ENCODE data around the gene ENHO.
A peak's percentile ranks its signal among the peaks of the same experiment; 100 is the strongest.
"Not testable (repeated sequence)": the region's sequence is repeated elsewhere in the genome, so short reads cannot be mapped to it uniquely, and the experiment has no call there.

The ENHO gene

DNA sequence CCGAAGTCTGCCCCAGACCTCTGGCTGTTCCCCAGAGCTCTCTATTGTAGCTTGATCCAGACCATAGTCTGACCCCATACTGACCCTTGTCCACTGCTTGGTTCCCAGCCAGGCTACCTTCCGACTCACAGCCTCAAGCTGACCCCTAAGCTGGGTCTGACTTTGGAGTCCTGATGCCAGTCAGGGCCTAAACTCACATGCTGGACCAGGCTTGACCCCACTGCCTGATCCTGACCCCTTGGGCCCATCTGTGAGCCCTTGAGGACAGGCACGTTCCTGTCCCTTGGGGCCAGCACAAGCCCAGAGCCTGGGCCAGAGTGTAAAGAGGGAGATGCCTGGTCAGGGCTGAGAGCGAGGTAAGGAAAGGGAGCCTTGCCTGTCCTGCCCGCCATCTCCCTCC lies 32.7 kb upstream of the ENHO start:
- no peak for DNase-seq (ENCODE audit: low spot score)

DNA sequence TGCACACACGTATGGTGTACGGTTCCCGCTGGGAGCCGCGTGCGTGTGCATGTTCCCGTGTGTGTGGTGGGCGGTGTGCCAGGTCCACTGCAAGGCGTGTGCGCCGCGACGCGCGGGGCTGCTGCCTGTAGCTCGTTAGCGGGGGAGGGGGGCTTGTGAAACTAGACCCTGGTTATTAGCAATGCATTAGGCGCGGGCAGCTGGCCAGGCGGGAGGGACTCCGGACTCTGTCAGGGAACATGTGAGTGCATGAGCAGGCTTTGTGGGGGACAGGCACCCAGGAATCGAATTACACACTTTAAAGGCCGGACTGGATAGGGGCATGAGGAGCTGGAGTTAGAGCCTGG lies 32.2 kb upstream of the ENHO start:
- no peak for DNase-seq (ENCODE audit: low spot score)

DNA sequence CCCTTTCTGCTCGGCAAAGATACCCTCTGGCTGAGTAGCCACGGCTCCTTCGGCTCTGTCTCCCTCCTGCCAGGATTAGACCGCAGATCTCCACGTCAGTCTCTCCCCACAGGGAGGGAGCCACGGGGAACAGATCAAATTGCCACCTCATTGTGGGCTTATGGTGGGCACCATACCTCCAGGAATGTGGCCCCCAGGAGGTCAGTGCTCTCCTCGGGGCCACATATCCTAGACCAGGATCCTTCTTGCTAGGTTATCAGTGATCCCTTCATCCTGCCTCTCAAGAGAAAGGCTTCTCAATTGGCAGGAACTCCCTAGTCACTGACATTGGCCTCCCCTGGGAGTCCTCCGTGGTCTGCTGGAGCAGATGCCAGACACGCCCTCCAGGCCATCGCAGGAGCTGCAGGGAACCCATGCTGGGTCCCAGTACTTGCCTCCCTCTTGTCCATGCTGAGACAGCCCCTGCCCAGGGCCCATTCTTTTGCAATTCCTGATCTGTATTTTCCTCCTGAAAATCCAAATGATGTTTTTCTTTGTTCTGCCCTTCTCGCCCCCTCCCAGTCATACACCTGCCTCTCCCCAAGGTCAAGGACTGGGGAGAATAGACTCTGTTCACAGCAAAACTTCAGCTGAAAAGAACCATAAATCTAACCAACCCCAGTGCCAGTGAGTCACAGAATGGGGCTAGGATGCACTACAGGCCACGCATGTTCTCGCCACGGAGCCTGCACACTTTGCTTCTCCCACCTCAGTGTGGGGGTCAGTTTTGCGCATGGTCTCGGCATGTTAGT lies 31.6 kb upstream of the ENHO start:
- DNase-seq (ENCODE audit: low spot score) = peak; percentile 80

DNA sequence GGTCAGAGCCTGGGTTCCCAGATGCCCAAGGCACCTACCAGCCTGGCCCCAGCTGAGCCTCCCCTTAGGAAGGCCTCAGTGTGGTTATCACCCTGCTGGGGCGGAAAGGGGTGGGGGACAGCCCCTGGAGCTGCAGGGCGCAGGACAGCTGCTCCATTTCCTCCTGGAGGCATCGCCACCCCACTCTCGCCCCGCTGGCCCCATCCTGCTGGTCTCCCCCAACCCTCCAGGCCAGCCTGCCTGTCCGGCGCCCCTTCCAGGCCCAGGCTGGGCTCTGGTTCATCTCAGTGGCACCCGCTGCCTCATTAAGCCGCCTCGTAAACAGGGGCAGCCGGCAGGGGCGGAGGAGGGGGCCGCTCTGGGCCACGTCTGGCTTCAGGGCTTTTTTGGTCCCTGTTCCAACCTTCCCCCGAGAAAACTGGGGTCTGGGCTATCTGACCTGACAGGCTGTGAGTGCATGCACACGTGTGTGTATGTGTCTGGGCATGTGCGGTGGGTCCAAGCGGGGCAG lies 30.8 kb upstream of the ENHO start:
- DNase-seq (ENCODE audit: low spot score) = no peak

DNA sequence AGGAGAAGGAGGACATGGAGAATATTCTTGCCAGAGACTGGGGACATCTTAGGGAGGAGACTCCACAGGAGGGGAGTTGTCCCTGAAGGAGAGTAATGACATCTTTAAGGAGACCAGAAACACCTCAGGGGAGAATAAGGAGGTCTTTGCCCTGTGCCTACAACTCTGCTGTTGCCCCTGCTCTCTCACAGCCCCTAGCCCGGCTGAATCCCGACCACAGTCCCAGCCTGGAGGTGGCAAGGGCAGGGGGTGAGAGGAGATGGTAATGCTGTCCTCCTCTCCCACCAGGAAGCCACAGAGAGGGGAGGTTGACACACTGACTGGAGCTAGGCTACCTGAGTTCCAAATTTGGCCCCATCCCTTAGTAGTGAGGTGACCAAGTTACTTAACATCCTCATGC lies 30.2 kb upstream of the ENHO start:
- no peak for DNase-seq (ENCODE audit: low spot score)

DNA sequence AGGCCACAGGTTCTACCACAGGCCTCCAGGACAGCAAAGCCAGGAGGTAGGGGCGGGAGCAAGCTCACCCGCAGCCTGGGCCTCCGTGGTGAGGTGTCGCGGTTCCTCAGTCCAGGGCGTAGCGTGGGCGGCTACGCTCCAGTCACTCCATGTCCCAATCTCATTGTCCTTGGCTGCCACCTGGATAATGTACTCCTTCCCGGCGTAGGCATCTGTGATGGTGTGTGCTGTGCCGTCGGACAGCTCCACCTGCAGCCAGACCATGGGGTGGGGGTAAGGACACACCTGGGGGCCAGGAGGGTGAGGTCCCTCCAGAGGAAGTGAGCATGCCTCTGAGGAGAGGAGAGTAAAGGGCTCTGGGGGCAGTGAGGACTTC lies 29.8 kb upstream of the ENHO start:
- DNase-seq (ENCODE audit: low spot score) = no peak

DNA sequence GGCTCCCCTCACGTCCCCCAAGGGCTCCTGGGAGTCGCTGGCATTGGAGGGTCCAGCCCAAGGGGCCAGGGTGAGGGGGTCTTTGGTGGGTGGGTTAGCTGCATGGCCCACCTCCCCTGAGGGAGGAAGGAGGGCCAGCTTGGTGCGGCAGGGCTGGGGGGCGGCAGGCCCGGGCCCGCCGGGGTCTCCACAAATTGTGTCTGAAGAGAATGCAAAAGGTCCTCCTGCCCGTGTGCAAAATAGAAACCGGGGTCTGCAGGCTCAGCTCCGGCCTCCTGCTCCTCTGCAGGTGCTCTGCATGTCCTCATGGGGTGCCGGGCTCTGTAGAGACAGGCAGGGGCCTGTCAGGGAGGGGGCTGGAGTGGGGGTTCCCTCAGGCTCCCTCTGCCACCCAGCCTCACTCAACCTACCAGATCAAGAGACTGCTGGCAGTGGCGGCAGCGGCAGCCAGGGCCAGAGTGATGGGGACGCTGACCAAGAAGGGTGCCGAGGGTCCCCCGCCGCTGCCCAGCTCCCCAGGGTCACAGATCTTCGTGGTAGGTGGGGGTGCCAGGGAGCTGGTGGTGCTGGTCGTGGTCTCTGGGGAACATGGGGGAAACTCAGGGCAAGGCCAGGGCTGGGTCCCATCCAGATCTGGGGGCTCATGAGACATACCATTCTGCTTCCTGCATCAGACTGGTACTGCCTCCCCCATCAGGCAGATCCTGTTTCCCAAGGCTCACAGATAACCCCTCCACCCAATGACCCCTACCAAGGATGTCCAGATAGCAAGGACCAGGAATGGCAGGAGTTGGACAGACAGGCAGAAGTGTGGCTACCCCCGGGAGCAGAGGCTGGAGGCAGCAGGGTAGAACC lies 29.2 kb upstream of the ENHO start:
- DNase-seq (ENCODE audit: low spot score) = no peak

DNA sequence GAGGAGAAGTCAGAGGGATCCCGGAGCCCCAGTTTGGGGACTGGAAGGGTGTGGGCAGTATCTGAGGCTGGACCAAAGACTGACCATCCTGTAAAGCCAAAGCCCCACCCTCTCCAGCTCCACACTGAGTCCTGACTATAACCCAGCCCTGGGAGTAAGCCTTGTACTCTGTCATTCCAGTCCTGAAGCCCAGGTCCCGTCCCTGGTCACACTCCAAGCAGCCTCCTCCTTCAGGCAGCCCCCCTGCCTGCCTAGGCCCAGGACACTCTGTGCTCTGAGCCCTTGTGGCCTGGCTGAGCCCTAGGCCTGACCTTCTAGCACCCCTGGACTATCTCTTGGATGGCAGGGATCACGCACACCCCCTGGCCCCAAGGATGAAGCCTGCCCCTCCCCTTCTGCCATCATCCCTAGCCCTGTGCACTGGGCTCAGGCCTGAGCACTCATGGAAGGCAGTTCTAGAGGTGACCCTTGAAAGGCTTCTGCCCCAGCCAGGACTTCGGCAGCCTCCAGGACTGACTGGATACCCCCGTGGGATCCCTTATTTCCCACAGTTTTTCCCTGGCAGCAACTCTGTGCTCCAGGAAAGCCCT lies 28.0 kb upstream of the ENHO start:
- DNase-seq (ENCODE audit: low spot score) = no peak

DNA sequence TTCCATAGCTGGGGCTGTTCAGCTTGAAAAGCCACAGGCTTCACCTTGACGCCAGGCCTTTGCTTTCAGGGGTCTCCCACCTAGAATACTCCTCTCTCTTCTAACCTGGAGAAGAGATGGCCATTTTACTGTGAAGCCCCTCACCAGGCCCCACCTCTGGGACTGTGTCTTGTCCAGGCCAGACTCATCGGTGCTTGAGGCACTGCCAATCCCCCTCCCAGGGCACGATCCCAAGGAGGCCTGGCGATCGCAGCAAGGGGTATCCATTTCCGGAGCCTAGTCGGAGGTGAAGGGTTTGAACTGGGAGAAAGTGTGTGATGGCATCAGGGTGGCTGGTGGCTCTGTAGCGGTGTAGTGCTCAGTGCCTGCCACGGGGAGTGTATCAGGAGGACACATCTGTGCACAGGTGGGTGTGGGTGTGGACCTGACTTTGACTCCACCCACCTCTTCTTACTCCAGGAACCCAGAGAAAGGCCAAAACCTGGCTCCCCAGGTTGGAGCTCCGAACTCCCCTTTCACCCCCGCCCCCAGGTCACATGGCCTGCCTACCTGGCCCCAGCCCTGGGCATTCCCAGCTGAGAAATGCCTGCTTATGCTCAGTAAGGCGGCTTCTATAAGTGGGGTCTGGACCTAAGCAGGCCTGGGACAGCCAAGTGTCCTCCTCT lies 27.4 kb upstream of the ENHO start:
- DNase-seq (ENCODE audit: low spot score) = no peak

DNA sequence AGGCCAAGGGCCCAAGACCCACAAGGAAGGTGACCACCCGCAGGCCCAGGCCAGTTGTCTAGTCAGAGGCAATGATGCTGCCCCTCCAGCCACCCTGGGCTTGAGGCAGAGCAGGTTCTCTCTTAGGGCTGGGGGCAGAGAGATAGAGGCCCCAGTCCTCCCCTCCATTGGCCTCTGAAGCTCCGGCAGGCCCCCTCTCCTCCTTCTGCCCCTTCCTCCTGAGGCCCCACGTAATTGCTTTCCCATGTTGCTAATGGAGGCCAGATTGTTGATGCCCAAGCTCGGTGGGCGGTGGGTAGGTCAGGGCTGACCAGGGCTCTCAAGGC lies 26.6 kb upstream of the ENHO start:
- DNase-seq (ENCODE audit: low spot score) = no peak

DNA sequence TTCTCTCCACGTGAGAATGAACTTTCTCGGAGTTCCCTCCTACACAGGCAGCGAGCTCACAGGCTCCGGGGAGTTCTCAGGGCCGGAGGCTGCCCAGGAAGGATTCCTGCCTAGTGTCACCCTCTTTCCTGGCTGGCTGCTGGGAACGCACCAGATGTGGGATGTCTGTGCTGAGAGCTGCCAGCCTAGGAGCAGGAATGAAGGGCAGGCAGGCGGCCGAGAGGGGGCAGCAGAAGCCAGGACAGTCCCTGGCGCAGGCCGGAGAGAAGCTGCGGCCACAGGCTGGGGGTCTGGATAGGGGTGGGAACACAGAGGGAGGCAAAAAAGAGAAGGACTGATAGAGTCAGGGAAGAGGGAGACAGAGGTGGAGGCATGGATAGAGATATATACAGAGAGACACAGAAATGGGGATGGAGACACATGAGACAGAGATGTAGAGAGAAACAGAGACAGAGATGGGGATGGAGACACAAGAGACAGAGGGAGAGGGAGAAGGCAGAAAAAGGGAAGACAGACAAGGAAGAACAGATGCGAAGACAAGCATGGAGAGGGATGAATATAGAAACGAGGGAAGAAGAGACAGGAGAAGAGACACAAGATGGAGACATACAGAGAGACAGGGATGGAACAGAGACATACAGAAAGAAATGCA lies 25.3 kb upstream of the ENHO start:
- DNase-seq (ENCODE audit: low spot score) = peak; percentile 88

DNA sequence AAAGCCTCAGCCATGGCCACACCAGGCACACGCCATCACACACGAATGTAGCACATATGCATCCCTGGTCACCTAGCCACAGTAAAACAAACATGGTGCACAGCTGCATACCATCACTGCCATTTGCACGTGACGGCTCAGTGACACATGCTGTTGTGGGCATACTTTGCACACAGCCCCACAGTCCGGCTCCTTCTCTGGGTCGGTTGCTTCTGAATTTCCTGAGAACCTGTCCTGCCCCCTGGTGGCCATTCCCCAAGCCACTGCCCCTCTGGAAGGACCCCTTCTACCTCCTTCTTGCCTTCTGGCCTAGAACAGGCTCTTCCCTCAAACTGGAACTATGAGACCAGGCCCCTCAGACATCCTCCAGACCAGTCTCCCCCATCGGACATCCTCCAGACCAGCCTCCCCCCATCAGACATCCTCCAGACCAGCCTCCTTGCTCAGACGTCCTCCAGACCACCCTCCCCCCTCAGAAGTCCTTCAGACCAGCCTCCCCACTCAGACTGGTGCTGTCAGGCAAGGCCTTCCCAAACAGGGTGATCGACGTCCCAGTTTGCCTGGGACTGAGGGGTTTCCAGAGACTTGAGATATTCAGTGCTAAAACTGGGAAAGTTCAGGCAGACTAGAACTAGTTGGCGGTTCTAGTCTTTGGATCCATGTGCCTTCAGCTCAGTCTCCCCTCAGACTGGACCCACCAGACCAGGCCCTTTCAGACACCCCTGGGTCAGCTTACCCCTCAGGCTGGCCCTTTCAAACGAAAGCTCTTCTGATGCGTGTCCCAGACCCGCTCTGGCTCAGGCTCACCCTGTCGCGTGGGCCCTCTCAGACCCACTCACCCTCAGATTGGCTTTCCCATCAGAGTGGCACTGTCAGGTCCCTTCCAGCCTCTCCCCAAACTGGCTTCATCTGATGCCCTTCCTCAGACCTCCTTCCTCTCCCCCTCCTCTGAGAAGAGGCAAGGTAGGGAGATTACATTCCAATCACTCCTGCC lies 24.3 kb upstream of the ENHO start:
- peak; percentile 81 for DNase-seq (ENCODE audit: low spot score)

DNA sequence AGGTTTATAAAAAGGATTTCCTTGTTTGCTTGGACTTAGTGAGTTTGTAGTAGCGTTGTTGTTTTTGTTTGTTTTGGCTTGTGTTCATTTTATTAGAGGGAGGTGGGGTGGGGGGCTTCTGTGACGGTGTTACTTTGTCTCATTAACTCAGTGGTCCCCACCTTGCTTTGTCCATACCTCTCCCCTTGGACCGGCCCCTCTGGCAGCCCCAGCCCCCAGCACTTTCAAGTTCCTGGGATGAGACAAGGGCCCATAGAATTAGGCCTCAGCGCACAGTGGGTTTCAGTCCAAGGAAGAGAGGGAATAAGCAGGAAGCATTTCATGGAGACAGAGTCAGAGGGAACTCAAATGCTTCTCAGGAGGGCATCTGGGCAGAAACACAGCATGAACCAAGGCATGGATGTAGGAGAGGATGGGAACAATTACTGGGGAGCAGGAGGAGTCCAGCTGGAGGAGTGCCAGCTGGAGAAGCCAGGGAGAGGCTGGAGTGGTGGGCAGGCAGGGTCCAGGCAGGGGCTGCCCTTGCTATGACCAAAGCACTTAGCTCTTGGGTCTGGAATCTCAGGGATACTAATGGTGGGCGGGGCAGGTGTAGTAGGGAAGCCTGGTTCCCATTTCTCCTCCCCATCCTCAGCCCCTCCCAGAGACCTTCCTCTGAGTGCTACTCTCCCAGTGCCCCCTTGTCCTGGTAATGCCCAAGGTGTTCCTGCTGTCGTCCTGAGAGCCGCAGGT lies 23.5 kb upstream of the ENHO start:
- DNase-seq (ENCODE audit: low spot score) = no peak

DNA sequence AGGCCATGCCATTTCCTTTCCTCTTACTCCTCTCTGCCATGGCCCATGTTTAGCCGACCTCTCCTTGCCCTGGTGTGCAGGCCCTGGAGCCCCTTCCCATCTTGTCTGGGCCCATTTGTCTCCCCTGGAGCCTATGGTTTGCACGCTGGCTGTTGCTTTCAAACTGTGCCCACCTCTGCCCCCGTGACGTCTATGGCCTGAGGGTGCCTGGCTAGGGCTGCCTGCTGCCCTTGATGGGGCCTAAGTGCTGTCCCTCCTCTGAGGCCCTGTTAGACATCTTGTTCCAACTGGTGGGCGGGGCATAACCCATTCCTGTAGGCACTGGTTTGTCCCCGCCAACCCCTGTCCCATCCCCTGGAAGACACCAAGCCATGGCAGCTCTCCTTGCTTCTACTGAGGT lies 22.7 kb upstream of the ENHO start:
- no peak for DNase-seq (ENCODE audit: low spot score)

DNA sequence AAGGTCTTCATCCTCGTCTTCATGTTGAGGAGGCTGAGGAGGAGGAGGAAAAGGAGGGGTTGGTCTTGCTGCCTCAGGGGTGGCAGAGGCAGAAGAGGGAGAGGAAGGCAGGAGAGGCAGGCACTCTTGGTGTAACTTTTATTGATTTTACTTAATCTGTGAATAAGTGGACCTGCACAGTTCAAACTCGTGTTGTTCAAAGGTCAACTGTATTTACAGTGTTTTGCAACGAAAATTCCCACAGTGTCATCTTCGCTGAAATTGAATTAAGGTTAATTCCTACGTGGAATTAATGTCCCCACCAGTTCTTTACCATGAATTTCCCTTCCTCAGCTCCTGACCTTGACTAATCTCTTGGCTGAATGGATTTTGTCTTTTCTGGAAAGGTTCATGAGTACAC lies 21.2 kb upstream of the ENHO start:
- DNase-seq (ENCODE audit: low spot score) = no peak

DNA sequence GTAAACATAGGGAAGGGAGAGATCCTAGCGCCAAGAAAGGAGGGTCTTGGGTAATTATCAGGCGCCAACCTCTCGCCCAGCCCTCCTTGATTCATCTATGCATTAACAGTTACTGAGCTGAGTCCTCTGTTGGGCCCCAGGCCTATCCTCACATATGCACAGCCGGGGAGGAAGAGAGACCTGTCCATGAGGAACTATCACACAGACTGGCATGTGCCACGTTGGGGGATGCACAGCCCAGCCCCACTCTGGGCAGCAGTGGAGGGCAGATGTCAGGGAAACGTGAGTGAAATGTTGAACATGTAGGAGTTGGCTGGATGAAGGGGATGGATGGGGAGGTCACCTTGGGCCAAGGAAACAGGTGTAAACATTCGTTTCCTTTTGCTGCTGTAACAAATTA lies 18.8 kb upstream of the ENHO start:
- no peak for DNase-seq (ENCODE audit: low spot score)

DNA sequence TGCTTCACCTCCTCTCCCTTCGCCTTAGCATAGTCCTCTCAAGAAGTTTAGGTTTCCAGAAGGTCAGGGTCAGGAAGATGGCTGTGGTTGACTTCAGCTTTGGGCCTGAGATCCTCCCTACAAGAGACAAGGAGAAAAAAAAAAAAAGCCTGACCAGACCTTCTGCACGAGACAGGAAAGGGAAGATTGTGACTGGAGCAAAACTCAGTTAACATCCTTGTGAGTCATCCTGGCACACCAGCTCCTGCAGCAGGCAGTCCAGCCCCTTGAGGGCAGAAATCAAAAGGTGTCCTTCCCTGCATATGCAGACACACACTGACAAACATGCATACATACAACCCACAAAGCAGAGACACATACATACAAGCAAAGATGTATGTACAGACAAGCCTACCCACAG lies 18.0 kb upstream of the ENHO start:
- DNase-seq (ENCODE audit: low spot score) = no peak

DNA sequence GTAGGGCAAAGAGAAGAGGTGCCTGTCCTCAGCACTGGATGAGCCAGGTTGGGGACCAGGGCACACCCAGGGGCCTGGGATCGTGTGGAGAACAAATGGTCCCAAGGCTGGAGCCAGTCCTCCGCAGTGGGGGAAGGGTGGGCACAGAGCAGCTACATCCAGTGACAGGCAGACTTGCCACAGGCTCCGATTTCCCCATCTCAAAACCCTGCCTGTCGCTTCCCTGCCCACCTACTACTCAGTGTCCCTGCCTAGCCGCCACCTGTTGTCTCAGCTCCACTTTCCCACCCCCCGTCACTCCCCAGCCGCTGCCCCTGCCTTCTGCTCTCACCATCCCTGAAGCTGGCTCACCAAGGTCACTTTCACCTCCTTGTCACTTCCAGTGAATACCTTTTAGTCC lies 13.9 kb upstream of the ENHO start:
- DNase-seq (ENCODE audit: low spot score) = no peak

DNA sequence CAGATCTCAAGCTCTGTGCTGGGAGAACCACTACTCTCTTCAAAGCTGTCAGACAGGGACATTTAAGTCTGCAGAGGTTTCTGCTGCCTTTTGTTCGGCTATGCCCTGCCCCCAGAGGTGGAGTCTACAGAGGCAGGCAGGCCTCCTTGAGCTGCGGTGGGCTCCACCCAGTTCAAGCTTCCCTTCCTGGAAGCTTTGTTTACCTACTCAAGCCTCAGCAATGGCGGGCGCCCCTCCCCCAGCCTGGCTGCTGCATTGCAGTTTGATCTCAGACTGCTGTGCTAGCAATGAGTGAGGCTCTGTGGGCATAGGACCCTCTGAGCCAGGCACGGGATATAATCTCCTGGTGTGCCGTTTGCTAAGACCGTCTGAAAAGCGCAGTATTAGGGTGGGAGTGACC lies 9.3 kb upstream of the ENHO start:
- DNase-seq (ENCODE audit: low spot score) = not testable (repeated sequence)

DNA sequence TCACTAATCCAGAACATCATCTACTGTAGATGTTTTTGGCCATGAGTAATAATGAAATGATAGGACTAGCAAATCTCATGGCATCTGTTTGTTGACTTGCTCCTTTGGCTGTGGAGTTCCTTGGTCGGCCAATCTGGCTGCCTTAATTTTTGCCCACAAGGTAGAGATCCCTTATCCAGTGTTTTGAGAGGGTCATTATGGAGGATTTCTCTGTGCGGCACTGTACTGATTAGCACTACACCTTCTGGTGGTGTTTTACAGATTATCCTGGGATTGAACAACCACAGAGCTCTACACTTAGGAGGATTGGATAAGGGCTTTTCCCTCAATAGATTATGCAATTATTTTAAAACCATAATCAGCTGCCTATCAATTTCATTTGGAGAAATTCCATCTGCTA lies 3.2 kb upstream of the ENHO start:
- DNase-seq (ENCODE audit: low spot score) = peak; percentile 71

All from D341Med (cell line).